Aorta (tissue), 5 donors: ENCODE data around the gene UBE2N. TPM values are rescaled to one million over a fixed set of nuclear protein-coding genes. Genes with fewer than 3 reads are reported as not detected.
"Not testable (repeated sequence)": the region's sequence is repeated elsewhere in the genome, so short reads cannot be mapped to it uniquely, and the experiment has no call there.

Experiments
- ATAC-seq: fragments of 200-7000 bp; cut with Tn5 transposase; one replicate; pipeline ENCODE4 v1.9.1; 2022; ENCODE audit warnings: moderate library complexity; ENCODE audit not compliant: low FRiP score
- DNase-seq, 2 donors: peaks; one replicate each; pipeline ENCODE4 v3.0.0-alpha.2; 2020
- H3K27ac ChIP-seq, 2 donors: one replicate each; pipeline ENCODE4 v1.5.1; 2013; ENCODE audit warnings: low read length in 2 of 2, mild to moderate bottlenecking in 2 of 2, moderate library complexity in 2 of 2, control low read depth in 1 of 2, inconsistent platforms in 1 of 2, low read depth in 1 of 2
- H3K27me3 ChIP-seq, 2 donors: one replicate each; pipeline ENCODE4 v1.6.1; 2013; ENCODE audit warnings: control low read depth in 1 of 2, low read length in 1 of 2, mild to moderate bottlenecking in 1 of 2, moderate library complexity in 1 of 2; ENCODE audit not compliant: insufficient read depth in 2 of 2, control insufficient read depth in 1 of 2
- H3K36me3 ChIP-seq, 2 donors: one replicate each; pipeline ENCODE4 v1.6.1; 2013; ENCODE audit warnings: control low read depth in 1 of 2, low read length in 1 of 2, mild to moderate bottlenecking in 1 of 2; ENCODE audit not compliant: insufficient read depth in 2 of 2, control insufficient read depth in 1 of 2
- H3K4me1 ChIP-seq, 2 donors: one replicate each; pipeline ENCODE4 v1.6.1; 2013; ENCODE audit warnings: low read length in 2 of 2, control low read depth in 1 of 2, mild to moderate bottlenecking in 1 of 2, moderate library complexity in 1 of 2; ENCODE audit not compliant: insufficient read depth in 2 of 2, control insufficient read depth in 1 of 2
- H3K4me3 ChIP-seq, 2 donors: one replicate each; pipeline ENCODE4 v1.5.1; 2013; ENCODE audit warnings: low read length in 2 of 2, control low read depth in 1 of 2, mild to moderate bottlenecking in 1 of 2
- H3K9me3 ChIP-seq: one replicate; pipeline ENCODE4 v1.6.1; 2013; ENCODE audit warnings: mild to moderate bottlenecking, low read length; ENCODE audit not compliant: control insufficient read depth
- WGBS, 2 donors: extraction: QIAGEN DNeasy Blood & Tissue Kit; methylation state at CpG; one replicate each; pipeline ENCODE4 v1.1.7; 2013; 5-methylcytosine and 5-hydroxymethylcytosine counted together
- intact Hi-C, 2 donors: fragments of 100-400 bp; cut with DNase I; formaldehyde crosslinking; loops; one replicate each; pipeline versions ENCODE4 v1.14.2 to v1.15.0; 2022
- polyA plus RNA-seq, 2 donors: library from polyadenylated mRNA; stranded (reverse); fragments of 200-250 nt; gene quantifications; one replicate each; pipeline ENCODE4 v1.2.3, GENCODE V29; 2013
- total RNA-seq, 2 donors: library from RNA; stranded (reverse); fragmentation: NEBNext Ultra II Directional; extraction: Animal tissue kit (Norgen Biotek cat#: 25700); gene quantifications; one replicate each; pipeline ENCODE4 v1.2.1, GENCODE V29; 2021
- donor health status: healthy with polysubstance abuse.
- donor health status: Bipolar disorder and iron deficiency.
- donor health status: DM: no; HTN: no; CAD: no.
- donor health status: DM: no; HTN: no; CAD: no.
- donor health status: DM: yes; HTN: yes; CAD: no.

The UBE2N gene
- total and polyA plus RNA-seq, 4 donors: 45.7 to 86.8 (median 52.9) TPM

DNA sequence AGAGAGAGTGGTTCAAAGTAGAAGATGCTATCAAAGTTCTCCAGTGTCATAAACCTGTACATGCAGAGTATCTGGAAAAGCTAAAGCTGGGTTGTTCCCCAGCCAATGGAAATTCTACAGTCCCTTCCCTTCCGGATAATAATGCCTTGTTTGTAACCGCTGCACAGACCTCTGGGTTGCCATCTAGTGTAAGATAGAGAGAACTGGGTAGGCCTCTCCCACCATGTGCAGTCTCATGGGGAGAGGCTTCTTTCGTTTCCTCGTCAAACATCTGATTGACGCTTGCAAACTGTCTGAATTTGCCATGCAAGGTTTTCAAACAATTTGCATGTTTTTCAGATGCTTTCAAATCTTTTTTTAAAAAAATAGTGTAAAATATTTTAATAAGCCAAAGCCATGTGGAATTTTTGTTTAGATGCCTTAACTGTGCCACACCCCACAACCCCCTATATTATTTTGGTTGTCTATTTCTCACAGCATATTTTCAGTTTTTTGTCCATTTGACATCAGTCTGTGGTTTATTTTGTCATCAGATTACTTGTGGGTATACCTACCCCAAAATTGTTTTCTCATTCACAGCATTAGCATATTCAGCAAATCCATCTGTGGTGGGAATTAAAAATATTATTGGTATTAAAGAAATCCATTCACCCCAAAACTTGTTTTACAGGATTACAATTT, 42.4 kb downstream of the UBE2N start:
- peak; percentile 92 for ATAC-seq
- not testable (repeated sequence) for H3K27ac ChIP-seq, H3K9me3 ChIP-seq, DNase-seq, H3K4me3 ChIP-seq, H3K27me3 ChIP-seq, H3K4me1 ChIP-seq, H3K36me3 ChIP-seq
- no CpG with 5 or more reads among the region's 5 CpGs for whole genome bisulfite sequencing, 2 donors
- intact Hi-C loops: loop anchor here (5.0 kb wide), 2 partner anchors 377 to 412 kb away; no protein-coding TSS in a partner anchor

DNA sequence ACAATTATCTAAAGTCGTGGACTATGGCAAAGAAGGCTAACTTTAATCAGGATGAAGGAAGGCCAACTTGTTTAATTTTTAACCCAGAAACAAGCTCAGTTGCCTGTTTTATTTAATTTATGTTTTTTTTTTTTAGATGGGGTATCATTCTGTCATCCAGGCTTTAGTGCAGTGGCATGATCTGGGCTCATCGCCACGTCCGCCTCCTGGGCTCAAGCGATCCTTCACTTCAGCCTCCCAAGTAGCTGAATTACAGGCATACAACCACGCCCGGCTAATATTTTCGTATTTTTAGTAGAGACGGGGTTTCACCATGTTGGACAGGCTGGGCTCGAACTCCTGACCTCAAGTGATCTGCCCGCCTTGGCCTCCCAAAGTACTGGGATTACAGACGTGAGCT, 44.3 kb downstream of the UBE2N start:
- no peaks in the 10 kb centered on the region for H3K9me3 ChIP-seq

DNA sequence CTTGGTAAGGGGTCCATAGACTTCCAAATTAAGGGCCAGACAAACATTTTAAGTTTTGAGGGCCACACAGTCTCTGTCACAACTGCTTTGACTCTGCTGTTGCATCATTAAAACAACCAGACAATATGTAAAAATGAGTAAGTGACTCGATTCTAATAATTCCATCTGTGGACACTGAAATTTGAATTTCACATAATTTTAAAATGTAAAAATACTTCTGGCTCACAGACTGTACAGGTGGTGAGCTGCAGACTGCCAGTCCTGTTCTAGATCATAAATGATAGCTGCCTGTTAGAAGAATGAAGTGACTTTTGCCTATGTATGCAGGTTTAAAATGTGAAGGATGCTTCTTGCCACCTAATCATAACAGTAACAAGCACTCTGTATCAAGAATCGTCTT, 48.3 kb downstream of the UBE2N start:
- Histone ChIP-seq H3K27me3 (no peaks in the 10 kb centered on the region), H3K9me3 (no peaks in the 10 kb centered on the region), H3K4me1 (peaks cover 0 to 7% of the 10 kb centered on the region in 2 donors), H3K27ac (no peak overlapping the region), H3K36me3 (peaks cover 0 to 8% of the 10 kb centered on the region in 2 donors), H3K4me3 (no peak overlapping the region)
- 33 to 50% methylated on average over 2 of the region's 2 CpGs for WGBS, 2 donors
- intact Hi-C loops: no loop called here
- DNase-seq (no peak), ATAC-seq (no peak)

More for the DNA sequence above, 44.3 kb downstream of the UBE2N start:
- ATAC-seq (no peak), DNase-seq (no peak)
- no peak overlapping the region for H3K4me3 ChIP-seq
- H3K36me3 ChIP-seq: peaks cover 0 to 8% of the 10 kb centered on the region in 2 donors
- H3K4me1 ChIP-seq: peaks cover 0 to 3% of the 10 kb centered on the region in 2 donors
- H3K27ac ChIP-seq: no peak overlapping the region
- intact Hi-C loops: loop anchor here (2.0 to 5.0 kb wide), 3 partner anchors 375 to 411 kb away; no protein-coding TSS in a partner anchor
- WGBS, 2 donors: 51 to 61% methylated on average over 12 of the region's 12 CpGs
- H3K27me3 ChIP-seq: no peaks in the 10 kb centered on the region

DNA sequence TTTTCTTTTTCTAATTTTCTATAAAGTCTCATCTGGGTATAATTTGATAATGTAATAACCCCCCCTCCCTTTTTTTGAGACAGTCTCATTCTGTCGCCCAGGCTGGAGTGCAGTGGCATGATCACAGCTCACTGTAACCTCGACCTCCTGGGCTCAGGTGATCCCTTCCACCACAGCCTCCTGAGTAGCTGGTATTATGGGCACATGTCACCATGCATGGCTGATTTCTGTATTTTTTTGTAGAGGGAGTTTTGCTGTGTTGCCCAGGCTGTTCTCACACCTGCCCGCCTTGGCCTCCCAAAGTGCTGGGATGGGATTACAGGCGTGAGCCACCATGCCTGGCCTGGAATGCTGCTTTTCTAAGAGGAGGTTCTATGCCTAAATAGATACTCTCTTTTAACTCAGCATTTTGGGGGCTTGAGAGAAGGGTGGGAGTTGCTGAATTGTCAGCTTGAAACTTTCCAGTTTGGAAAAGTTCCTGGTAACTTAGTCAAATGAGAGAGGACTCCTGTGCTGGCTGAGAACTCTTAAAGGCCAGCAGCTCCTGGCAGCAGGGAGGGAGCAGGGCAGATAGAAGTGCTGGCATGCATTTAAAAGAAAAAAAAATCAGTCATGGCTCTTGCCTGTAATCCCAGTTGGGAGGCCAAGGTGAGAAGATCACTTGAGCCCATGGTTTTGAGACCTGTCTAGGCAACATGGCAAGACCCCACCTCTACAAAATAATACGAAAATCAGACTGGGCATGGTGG, 51.0 kb downstream of the UBE2N start:
- no peaks in the 10 kb centered on the region for H3K9me3 ChIP-seq
- no peaks in the 10 kb centered on the region for H3K27me3 ChIP-seq
- H3K4me3 ChIP-seq: no peak overlapping the region
- peaks cover 0 to 14% of the 10 kb centered on the region in 2 donors for H3K4me1 ChIP-seq
- intact Hi-C loops: no loop called here
- H3K27ac ChIP-seq: peak overlapping the region in 1 of 2 donors; percentile 32
- H3K36me3 ChIP-seq: no peaks in the 10 kb centered on the region
- DNase-seq: no peak
- WGBS, 2 donors: 78 to 81% methylated on average over 5 of the region's 5 CpGs
- ATAC-seq: no peak

DNA sequence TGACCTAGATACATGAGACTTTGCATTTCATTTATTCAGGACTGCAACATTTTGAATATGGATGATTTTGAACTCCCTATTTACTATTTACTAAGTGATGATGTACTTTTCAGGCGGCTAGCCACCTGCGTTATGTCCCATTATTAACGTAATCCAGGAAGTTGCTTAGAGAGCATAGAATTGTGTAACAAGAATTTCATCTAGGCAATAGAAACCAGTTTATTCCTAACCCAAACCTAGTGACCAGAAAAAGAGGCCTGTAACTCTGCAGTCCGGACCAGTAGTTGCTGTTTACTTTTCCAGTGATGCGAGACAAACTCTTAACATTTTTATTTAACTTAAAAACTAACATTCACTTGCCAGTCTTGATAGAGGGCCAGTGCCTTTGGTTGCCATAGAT, 51.7 kb downstream of the UBE2N start:
- Histone ChIP-seq H3K27ac (no peak overlapping the region), H3K4me3 (no peak overlapping the region), H3K27me3 (no peaks in the 10 kb centered on the region), H3K9me3 (no peaks in the 10 kb centered on the region), H3K36me3 (no peaks in the 10 kb centered on the region), H3K4me1 (peaks cover 0 to 16% of the 10 kb centered on the region in 2 donors)
- intact Hi-C loops: no loop called here
- ATAC-seq (no peak), DNase-seq (no peak)
- WGBS, 2 donors: 47 to 51% methylated on average over 5 of the region's 5 CpGs

DNA sequence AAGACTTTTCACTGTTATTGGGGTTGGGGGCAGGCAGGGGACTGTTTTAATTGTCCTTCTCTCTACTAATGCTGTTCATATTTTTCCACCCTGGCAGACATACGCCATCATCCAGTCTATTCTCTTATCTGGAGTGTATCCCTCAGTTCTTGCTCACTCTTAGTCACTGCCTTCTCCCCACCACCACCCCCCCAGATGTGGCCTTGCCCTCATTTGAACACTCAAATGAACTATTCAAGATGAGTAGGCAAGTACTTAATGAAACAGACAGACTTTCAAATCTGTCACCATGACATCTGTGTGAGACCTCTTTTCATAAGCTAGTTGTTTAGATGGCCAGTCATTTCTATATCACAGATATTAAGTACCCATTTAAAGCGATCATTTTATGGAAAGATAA, 54.0 kb downstream of the UBE2N start:
- 65 to 66% methylated on average over 2 of the region's 2 CpGs for WGBS, 2 donors
- Histone ChIP-seq H3K4me3 (no peak overlapping the region), H3K27ac (no peak overlapping the region), H3K27me3 (no peaks in the 10 kb centered on the region), H3K9me3 (no peaks in the 10 kb centered on the region), H3K4me1 (peaks cover 0 to 13% of the 10 kb centered on the region in 2 donors), H3K36me3 (no peaks in the 10 kb centered on the region)
- DNase-seq (no peak), ATAC-seq (no peak)
- intact Hi-C loops: no loop called here

DNA sequence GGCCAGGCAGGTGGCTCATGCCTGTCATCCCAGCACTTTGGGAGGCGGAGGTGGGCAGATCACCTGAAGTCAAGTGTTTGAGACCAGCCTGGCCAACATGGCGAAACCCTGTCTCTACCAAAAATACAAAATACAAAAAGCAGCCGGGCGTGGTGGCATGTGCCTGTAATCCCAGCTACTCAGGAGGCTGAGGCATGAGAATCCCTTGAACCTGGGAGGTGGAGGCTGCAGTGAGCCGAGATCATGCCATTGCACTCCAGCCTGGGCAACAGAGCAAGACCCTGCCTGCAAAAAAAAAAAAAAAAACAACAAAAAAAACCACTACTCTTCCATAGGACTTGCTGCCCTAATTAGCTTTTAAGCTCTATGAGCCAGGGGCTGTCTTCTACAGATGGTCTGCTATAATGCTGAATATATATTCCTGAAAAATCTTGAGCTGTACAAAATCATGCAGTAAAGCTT, 59.7 kb downstream of the UBE2N start:
- peak overlapping the region in 1 of 2 donors; percentile 12 for H3K27ac ChIP-seq
- H3K4me1 ChIP-seq, DNase-seq, ATAC-seq, H3K27me3 ChIP-seq, H3K9me3 ChIP-seq, intact Hi-C loops, H3K36me3 ChIP-seq: not testable (repeated sequence)
- peak overlapping the region in 1 of 2 donors; percentile 100 for H3K4me3 ChIP-seq
- 62 to 72% methylated on average over 5 of the region's 5 CpGs for WGBS, 2 donors

DNA sequence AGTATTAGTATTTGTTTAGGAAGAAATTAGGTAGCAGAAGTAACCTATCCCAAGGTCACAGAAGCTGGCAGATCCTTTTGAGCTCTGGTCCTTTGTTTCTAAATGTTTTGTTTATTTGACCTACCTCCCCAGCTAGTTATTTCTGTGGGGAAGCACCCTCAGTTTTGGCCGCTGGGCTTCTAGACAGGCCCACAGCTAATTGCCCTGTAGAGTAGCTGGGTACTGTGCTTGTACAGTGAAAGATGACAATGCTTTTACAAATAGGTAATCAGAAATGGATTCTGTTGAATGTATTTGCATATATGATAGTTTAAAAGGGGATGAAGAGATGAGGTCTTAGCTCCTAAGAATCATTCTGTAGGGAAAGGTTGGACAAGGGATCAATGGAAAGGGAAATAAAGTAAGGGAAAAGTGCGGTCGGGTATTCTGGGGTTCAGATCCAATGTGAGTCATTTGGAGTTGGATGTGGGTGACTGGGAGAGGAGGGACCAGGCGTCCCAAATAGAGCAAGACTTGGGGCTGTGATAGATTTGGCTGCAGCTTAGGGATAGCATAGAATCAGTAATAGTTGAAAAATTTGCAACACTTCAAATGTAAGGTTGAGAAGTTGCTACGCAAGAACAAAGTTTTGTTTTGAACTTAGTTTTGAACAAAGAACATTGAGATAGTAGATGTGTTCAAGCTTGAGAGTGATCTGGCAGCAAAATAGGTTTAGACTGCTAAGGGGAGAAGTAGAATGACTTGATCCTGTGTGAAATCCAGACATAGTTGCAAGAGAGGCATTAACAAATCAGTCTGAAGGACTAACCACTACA, 60.4 kb downstream of the UBE2N start:
- 10 to 20% methylated on average over 5 of the region's 5 CpGs for WGBS, 2 donors
- H3K9me3 ChIP-seq: no peaks in the 10 kb centered on the region
- ATAC-seq (no peak), DNase-seq (no peak)
- peak overlapping the region; percentile 72 to 80 for H3K27ac ChIP-seq
- H3K36me3 ChIP-seq: no peaks in the 10 kb centered on the region
- intact Hi-C loops: no loop called here
- no peaks in the 10 kb centered on the region for H3K27me3 ChIP-seq
- peaks cover 0 to 2% of the 10 kb centered on the region in 2 donors for H3K4me1 ChIP-seq
- H3K4me3 ChIP-seq: peak overlapping the region; percentile 100
